ENCODE measurements around the gene AKAP7. TPM values are rescaled to one million over a fixed set of nuclear protein-coding genes. Genes with fewer than 3 reads are reported as not detected.

The AKAP7 gene
- total and polyA plus RNA-seq, 2 donors (not counting 3 experiments of a cell fraction or from before 2014, with no cell fraction given): 0.76 to 3.3 TPM

- dilution Hi-C loops (cut with MboI; ENCODE audit: extremely low pct_ligation_motif_present, low sequenced_read_pairs): no loop called here
- H3K4me3 ChIP-seq (replicated peaks in 1 of 3; ENCODE audit: insufficient read depth in 1 of 3, low read depth in 1 of 3, low read length in 3 of 3): no peak overlapping the region
Measured at GRCh38 chr6:131191590-131191989, 56.3 kb downstream of the AKAP7 start.

More at GRCh38 chr6:131191590-131191989, 56.3 kb downstream of the AKAP7 start:
- Histone ChIP-seq H3K9me3 (replicated peaks; ENCODE audit: control insufficient read depth, insufficient read depth, low read length) (no peaks in the 10 kb centered on the region), H3K9ac (replicated peaks; ENCODE audit: extremely low read depth, insufficient read depth, low read length) (no peak overlapping the region), H3K79me2 (ENCODE audit: control insufficient read depth, insufficient read depth, low read length) (no peaks in the 10 kb centered on the region), H3K9me1 (replicated peaks; ENCODE audit: control insufficient read depth, extremely low read depth, insufficient read depth, low read length) (no peaks in the 10 kb centered on the region), H3K27me3 (ENCODE audit: control insufficient read depth in 2 of 2, insufficient read depth in 2 of 2, low read length in 2 of 2) (no peaks in the 10 kb centered on the region), H2AFZ (ENCODE audit: low read depth, low read length) (no peak overlapping the region), H4K20me1 (replicated peaks; ENCODE audit: control insufficient read depth, extremely low read depth, insufficient read depth, low read length) (no peaks in the 10 kb centered on the region), H3K36me3 (ENCODE audit: control insufficient read depth in 2 of 2, extremely low read depth in 1 of 2, insufficient read depth in 2 of 2, low read length in 2 of 2) (no peaks in the 10 kb centered on the region), H3K4me1 (ENCODE audit: control insufficient read depth, extremely low read depth, insufficient read depth, low read length) (no peaks in the 10 kb centered on the region), H3K4me2 (ENCODE audit: insufficient read depth, low read length) (no peak overlapping the region), H3K27ac (ENCODE audit: insufficient read depth, low read depth, low read length) (no peak overlapping the region)
- FAIRE-seq (no peak), DNase-seq (ENCODE audit: low read depth, low spot score) (no peak)
- TF ChIP-seq JUN (IDR thresholded peaks at IDR 0.05; ENCODE audit: borderline replicate concordance, insufficient read depth, insufficient read length, low read depth) (no peak), FOS (IDR thresholded peaks at IDR 0.05; ENCODE audit: borderline replicate concordance, insufficient read depth, low read length) (no peak), EZH2 (IDR thresholded peaks at IDR 0.05; ENCODE audit: borderline replicate concordance, low read depth, low read length, severe bottlenecking) (no peak), MAX (IDR thresholded peaks at IDR 0.05; ENCODE audit: insufficient read depth, insufficient read length) (no peak), POLR2AphosphoS5 (IDR thresholded peaks at IDR 0.05; ENCODE audit: insufficient read depth, low read depth, low read length) (no peak), POLR2A (IDR thresholded peaks at IDR 0.05; ENCODE audit: low read depth, low read length) (no peak), MYC (IDR thresholded peaks at IDR 0.05; ENCODE audit: low read depth, low read length) (no peak), GATA2 (IDR thresholded peaks at IDR 0.05; ENCODE audit: insufficient read depth, insufficient read length, low read depth, low read length) (no peak), CTCF (IDR thresholded peaks at IDR 0.05; ENCODE audit: extremely low read depth in 1 of 2, insufficient read depth in 1 of 2, low read depth in 1 of 2, low read length in 2 of 2) (no peak)
- BruUV-seq (replicated peaks): no TSS peak
- ChIA-PET POLR2A (no interaction called here), CTCF (interaction anchor here (1.6 kb wide), 1 partner anchor 9 kb away, joined by 5 read pairs; no protein-coding TSS in a partner anchor)
- intact Hi-C loops (cut with micrococcal nuclease): loop anchor here (10.0 kb wide), 1 partner anchor 307 kb away; no protein-coding TSS in a partner anchor
